AG08395 (cell line): ENCODE data around the gene PVALB.

Experiments used
- DNase-seq: peaks from one replicate; pipeline ENCODE4 v3.0.0; 2012; ENCODE audit warnings: mixed read lengths, low spot score

PVALB gene, protein sequence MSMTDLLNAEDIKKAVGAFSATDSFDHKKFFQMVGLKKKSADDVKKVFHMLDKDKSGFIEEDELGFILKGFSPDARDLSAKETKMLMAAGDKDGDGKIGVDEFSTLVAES

DNA sequence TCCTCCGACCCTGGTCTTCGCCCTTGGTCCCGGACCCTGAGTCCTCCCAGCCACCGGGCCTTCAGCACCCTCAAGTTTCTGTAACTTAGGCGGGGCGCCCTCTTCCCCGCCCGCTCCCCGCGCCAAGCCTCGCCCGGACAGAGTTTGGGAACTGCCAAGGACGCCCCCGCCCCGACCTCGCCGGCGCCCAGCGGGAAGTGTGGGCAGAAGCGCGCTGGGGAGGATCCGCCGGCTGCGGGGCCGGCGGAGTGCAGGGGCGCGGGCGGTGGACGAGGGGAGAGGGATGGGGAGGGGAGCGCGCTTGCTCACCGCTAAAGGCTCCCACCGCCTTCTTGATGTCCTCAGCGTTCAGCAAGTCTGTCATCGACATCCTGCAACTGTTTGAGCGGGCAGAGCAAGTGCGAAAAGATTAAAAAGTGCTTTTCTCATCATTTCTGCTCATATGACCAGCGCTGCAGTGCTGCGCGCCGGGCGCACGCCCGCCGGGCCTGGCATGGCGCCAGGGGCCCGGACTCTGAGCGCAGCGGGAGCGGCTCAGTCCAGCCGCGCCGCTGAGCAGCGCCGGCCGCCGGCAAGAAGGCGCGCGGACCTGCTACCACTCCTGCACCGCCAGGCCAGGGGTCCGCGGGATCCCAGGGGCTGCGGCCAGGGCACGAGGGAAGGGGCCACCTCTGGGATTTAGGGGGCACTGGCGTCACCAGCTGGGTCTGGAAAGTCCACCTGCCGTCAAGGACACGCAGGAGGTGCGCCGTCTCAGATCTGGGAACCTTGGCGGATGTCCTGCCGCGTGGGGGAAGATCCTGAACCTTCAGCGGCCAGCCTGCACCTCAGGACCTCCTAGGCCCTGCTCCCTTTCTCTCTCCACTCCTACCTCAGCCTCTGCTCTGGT, at the start of gene PVALB:
PVALB (minus strand) TSS at position 400 of the 889 bp plus-strand sequence; CDS start at position 370, 30 bp downstream.
- DNase-seq, result peak; percentile 36

DNA sequence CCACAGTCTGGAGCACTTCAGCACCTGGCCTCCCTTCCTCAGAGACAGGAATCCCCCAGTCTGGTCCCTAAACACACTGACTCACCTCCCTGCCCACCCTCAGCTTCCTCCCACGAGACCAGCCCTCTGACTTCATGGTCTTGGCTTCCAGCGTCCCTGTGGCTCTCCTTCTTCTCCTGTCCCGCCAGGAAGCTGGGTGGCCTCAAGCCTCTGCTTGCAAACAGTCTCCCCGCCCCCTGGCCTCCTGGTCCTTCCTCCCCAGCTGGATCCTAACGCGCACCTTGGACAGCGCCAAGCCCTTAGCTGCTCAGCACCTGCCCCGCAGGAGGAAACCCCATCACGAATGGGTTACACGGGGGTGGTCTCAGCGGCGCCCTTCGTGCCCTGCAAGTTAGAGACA, 48.5 kb upstream of the PVALB start:
- DNase-seq, result no peak

DNA sequence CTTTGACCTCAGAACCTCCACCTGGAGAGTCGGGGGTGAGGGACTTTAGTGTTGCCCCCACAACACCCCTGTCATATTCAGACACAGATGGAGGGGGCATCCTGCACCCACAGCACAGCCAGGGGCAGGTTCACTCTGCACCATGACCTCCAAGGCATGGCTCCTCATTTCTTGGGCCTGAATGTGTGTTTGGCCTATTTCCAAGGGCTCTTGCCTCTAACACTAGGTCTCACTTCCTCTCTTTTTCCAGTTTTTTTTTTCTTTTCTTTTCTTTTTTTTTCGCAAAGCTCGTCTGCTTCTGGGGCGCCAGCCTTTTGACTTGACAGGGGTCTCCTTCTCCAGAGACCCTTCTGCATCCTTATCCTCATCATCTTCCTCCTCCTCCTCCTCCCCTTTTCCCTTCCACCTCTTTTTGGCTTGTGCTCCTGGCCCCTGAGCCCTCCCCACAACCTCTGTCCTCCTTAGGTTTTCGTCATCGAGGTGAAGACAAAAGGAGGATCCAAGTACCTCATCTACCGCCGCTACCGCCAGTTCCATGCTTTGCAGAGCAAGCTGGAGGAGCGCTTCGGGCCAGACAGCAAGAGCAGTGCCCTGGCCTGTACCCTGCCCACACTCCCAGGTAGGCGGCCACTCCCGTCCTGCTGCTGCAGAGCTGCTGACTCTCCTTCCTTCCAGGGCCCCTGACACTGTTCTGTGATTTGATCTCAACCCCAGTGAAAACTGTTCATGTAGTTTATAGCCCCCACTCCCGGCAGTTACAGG, 47.8 kb upstream of the PVALB start:
- no peak for DNase-seq

DNA sequence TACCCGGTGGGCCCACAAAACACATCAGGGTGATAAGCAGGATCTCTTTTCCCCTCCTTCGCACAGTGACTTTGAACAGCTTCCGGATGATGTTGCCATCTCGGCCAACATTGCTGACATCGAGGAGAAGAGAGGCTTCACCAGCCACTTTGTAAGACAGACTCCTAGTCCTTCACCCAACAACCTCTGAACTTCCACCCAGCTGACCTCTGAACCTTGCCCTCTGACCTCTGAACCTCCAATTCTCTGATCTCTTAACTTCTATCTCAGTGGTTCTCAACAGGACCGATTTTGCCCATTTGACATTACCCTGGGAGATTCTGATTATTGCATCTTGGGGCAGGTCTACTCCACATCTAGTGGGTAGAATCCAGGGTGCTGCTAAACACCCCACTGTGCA, 47.1 kb upstream of the PVALB start:
- DNase-seq, result no peak

DNA sequence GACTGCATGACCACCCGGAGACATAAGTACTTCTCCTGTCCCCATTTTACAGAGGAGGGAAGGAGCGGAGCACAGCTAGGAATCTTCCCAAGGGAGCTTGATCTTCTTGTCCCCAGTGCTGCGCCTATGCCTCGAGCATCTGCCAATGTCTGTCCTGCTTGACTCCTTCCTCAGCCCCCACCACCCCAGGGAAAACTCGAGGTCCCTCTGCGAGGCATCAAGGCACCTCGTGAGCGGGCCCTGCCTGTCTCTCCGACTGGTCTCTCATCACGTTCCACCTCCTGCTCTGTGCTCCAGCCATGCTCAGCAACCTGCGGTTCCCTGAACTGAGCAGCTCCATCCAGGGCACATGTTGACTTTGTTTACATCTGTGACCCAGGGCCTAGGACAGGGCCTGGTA, 46.4 kb upstream of the PVALB start:
- no peak for DNase-seq

DNA sequence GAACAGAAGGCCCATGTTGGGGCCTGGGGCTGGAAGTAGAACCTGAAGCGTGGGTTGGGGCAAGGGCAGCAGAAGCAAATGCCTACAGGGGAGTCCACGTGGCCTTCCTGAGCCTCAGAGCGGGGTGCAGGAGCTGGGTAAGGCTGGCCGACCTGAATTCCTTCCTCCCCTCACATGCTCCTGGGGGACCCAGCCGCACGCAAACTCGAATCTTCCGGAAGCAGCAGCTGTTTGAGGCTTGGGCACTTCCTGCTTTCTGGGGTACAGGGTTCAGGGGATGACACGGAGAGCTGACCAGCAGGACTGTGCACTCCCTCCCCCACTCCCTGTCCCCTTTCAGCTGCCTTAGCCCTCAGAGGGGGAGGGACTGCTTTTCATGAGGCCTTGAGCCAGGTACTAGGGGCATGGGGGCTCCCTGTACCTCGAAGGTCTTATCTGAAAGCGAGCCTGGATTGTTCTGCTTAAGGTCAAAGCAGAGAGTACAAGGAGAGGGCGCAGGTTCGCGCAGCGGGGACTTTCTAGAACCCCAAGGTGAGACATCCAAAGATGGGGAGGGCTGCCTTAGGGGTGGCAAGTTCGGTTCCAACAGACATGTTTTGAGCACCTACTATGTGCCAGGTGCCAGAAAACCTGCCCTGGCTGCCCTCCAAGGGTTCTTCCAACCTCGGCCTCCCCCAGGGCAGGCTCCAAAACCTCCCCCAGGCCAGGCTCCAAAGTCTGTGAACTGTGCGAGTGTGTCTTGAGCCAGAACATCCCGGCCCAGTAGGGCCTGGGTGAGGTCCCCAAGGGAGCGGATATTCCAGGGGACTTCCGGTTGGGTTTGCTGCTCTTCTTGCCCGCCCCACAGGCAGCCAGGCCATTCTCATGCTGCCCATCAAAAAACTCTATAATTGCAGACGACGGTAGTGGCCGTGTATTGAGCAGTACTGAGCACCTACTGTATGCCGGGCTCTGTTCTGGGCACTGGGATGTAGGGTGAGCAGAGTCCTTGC, 45.7 kb upstream of the PVALB start:
- no peak for DNase-seq

DNA sequence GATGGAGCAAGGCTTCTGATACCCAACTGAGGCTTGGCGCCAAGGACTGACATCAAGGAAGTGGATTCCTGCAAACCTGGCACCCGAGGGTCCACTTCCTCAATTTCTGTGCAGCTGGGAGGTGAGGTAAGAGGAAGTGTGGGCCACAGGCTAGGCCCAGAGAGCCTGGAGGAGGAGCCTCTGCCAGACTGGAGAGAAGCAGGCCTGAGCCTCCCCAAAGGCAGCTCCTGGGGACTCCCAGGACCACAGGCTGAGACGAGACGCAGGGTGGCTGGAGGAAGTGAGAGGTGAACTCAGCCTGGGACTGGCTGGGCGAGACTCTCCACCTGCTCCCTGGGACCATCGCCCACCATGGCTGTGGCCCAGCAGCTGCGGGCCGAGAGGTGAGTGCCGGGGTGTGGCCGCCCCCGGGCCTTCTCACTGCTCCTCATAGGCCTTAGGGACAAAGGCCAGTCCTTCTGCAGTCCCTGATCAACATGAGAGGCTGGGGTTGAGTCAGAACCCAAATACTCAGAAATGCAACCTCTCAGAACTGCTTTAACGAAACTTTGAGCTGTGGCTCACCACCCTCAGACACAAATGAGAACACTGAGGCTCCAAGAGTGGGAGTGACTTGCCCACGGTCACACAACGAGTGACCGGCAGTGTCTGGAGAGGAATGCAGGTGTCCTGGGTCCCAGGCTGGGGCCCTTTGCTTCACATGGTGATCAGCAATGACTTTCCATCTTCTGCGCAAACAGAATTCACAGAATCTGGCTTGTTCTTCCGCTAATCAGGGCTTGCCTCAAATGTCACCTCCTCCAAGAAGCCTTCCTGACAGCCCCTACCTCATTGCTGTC, 44.2 kb upstream of the PVALB start, which contains the start of gene NCF4:
NCF4 (plus strand) TSS at position 186 of the 839 bp plus-strand sequence; CDS start at position 352, 166 bp downstream.
- DNase-seq, result no peak

DNA sequence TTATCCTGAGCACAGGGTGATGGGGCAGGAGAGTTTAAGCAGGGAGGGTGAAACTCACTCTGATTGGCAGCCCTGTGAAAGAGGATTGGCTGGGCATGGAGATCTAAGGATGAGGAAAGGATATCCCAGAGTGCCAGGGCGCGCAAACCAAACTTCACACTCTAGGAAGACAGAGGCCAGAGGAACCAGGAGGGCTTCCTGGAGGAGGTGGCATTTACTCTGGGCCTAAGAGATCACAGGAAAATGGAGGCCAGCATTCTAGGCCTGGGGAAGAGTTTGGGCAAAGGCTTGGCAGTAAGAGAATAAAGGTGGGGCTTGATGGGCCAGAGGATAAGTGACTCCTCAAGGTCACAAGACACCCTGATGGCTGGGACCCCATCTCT, 43.6 kb upstream of the PVALB start:
- no peak for DNase-seq

DNA sequence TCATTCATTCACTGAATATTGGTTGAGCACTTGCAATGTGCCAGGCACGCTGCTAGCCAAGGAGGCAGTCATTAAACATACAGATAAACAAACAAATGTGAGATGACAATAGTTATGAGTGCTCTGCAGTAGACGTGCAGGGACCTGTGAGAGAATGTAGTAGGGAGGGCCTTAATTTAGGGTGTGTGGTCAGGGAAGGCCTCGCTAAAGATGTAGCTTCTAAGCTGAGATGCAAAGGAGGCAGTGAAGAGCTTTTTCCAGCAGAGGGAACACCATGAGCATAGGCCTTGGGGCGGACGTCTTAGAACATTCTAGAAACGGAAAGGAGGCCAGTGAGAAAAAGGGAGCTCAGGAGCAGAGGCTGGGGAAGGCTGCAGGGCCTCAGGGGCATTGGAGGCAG, 43.2 kb upstream of the PVALB start:
- no peak for DNase-seq

DNA sequence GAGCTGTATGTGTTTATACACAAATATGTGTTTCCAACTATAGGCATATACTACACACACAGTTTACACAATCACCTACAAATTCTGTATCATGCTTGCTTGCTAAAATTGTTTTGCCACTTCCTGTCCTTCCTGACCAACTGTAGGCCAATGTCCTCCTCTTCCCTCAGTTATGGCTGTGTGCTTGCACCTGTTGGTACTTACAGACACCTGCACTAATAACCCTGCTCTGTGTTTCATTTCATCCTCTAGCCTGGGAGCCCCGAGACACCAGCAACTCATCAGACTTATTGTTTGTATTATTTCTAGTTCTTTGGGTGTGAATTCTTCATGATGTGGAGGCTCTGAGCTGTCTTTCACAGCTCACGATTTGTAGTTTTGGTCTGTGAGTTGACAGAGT, 42.1 kb upstream of the PVALB start:
- DNase-seq, result no peak

DNA sequence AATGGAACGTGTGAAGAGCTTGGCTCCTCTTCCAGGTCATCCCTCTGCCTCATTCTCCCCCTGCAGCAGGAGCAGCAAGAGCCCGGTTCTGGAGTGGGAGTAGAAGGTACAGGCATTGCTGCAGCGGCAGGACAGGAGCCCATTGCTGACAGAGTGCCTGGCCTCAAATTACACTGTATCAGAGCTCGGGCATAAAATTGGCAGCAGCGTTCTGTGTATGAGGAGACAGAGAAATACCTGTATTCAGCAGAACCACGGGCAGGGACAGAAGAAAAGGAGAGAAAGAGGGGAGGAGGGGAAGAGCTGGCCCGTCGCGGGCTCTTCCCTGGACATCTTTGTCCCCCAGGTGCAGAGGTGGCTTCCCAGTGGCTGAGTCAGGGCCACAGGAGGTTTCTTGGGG, 41.3 kb upstream of the PVALB start:
- no peak for DNase-seq

DNA sequence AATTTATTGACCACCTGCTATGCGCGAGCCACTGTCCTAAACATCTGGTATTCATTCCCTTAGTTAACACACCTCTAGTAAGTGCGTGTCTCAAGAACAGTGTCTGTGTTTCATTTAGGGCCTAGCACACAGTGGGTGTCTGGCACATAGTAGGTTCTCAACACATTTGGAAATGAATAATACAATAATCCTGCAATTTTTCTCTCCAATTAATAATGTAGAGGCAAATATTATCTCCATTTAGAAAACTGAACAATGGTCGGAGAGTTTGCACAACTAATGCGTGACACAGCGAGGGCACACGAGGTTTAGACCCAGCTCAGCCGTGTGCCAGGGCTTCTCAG, 39.9 kb upstream of the PVALB start:
- no peak for DNase-seq

DNA sequence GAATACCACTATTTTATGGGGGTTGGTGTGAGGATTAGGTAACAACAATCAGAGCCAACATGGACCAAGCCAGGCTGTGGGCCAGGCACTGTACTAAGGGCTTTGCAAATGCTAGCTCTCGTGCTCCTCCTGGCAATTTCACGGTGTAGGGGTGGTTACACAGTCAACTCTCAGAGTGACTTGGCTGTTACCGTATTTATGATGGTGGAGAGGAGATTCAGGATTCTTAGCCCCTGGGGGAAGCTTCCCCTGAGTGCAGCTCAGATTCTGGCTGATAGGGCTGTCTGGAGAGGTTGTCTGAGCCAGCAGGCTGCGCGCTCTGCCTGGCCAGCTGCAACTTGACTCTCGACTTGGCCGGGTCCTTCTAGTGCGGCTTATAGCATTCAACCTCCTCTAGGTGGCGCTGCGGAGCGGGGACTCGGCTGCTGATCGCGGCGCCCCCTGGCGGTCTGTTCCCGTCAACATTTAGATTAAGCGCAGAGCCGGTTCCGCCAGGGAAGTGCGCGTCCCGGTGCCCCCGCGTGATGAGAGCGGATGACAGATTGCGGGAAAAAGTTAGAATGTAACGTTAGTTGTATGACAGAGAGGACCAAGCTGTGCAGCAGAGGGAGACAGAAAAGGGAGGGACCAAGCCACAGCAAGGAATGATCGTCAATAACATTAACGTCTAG, 39.4 kb upstream of the PVALB start:
- DNase-seq, result peak; percentile 91

DNA sequence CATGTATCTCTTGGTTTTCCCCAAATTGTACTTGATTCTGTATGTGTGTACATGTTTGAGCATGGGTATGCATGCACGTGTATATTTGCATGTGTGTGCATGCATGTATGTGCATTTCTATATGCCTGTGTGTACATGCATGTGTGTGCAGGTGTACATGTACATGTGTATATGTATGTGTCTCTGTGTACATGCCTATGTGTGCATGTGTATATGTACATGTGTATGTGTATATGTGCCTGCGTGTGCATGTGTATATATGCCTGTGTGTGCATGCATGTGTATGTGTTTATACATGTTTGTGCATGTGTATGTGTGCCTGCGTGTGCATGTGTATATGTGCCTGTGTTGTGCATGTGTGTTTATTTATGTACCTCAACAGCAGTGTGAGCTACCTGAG, 38.6 kb upstream of the PVALB start:
- DNase-seq, result no peak

DNA sequence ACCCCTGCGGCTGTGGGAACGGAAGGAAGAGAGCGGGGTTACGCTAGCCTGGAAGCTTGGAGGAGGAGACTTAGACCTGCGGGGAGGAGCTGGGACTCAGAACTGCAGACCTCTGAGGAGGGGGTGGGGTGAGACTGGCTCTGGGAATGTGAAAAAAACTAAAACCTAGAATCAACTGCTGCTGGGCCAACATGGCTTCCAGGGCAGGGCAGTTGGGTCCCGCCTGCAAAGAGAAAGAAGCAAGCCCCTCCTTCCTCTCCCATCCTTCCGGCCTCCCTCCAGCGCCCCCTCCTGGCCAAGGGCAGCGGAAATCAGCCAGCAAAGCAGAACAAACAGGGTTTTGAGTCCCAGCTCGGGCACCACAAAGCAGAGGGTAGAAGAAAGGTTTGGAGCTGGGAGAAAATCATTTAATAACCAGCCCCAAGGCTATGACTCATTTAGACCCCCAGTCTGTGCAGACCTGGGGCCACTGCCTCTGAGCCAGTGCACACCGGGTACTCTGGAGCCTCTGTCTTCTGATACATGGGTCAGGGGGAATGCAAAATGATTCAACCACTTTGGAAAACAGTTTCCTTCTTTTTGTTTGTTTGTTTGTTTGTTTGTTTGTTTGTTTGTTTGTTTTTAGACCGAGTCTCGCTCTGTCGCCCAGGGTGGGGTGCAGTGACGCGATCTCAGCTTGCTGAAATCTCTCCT, 36.7 kb upstream of the PVALB start:
- DNase-seq, result peak; percentile 42

DNA sequence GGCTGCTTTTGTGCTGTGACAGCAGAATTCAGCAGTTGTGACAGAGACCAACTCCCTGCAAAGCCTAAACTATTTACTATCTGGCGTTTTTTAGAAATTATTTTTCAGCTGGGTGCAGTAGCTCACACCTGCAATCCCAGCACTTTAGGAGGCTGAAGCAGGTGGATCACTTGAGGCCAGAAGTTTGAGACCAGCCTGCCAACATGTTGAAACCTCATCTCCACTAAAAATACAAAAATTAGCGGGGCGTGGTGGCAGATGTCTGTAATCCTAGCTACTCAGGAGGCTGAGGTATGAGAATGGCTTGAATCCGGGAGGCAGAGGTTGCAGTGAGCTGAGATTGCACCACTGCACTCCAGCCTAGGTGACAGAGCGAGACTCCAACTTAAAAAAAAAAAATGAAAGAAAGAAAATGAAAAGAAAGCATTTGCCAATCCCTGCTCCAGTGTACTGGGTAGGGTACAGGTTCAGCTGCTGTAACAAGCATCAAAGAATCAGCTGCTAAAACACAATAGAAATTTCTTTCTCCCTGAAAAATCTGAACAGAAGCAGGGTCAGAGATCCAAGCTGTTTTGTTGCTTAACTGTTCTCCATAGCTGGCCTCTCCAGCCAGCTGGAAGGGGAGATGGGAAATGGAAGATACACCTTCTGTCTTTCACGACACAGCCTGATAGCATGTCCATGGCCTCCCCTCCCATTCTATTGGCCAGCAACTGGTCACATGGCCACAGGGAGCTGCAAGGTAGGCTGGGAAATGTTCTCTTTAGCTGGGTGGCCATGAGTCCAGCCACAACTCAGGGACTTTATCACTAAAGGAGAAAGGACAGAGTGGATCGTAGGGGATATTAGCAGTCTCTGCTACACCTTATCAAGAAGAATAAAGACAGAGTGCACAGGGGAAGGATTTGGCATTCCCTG, 35.5 kb upstream of the PVALB start:
- DNase-seq, result no peak

DNA sequence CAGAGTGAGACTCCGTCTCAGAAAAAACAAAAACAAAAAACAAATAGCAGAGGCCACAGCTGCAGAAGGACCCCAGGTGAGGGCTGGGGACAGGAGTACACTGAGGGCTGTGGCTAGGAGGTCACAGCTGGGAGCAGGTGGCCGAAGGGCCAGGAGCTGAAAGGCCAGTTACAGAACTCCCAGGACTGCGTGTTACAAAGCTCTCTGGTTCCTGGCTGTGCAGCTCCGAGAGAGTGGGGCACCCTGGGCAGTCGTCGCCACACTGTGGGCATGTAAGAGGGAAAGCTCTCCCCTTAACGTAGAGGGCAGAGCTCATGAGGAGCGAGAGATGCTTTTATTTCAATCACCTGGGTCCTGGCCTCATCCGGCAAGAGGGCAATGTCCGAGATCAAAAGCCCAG, 33.8 kb upstream of the PVALB start:
- no peak for DNase-seq

DNA sequence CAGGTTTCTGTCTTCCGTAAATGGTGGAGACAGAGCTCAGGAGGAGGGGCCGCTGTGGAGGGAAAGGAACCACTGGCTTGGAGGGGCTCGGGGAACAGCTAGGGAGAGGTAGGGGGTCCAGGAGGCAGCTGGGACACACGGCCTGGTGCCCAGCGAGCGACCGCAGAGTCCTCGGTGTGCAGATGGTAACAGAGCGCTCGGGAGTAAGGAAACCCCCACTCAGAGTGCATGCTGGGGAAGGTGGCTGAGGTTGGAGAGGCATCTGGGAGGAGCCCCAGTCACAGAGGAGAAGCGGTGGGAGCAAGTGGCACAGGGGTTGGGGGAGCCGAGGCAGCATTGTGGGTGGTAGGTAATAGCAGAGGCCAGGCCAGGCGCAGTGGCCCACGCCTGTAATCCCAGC, 33.2 kb upstream of the PVALB start:
- DNase-seq, result no peak

DNA sequence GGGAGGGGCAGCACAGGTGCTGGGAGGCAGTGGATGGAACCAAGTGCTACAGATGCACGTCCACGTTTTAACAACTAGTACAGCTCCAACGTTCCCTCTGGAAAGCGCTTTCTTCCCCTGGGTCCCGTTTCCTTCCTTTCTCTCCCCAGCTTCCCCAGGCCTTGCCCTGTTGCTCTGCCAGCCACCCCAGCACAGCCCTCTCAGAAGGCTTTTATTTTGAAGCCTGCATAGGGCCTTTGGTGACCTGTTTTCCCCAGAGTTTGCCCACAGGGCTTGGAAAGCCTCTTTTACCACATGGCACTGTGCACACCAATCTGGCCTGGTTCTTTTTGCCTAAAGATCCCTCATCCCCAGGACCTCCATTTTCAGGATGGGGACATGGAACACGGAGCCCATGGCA, 30.1 kb upstream of the PVALB start:
- DNase-seq, result no peak
